ENCODE data around the gene MLIP.

Gene MLIP

GRCh38 chr6:54096811-54097210 lies 14.4 kb upstream of the MLIP start:
- no peak for DNase-seq

GRCh38 chr6:54097753-54098152 lies 13.5 kb upstream of the MLIP start:
- no peak for DNase-seq

GRCh38 chr6:54098450-54099044 lies 12.7 kb upstream of the MLIP start:
- no peak for DNase-seq

- no peak for DNase-seq
Observed at GRCh38 chr6:54099225-54099624, 12.0 kb upstream of the MLIP start.

- no peak for DNase-seq
Observed at GRCh38 chr6:54100411-54101006, 10.7 kb upstream of the MLIP start.

GRCh38 chr6:54102238-54102637 lies 9.0 kb upstream of the MLIP start:
- no peak for DNase-seq

- no peak for DNase-seq
Observed at GRCh38 chr6:54103497-54103896, 7.7 kb upstream of the MLIP start.

GRCh38 chr6:54106727-54107126 lies 4.5 kb upstream of the MLIP start:
- no peak for DNase-seq

- no peak for DNase-seq
Observed at GRCh38 chr6:54107470-54108090, 3.7 kb upstream of the MLIP start.

GRCh38 chr6:54108271-54108670 lies 3.0 kb upstream of the MLIP start:
- DNase-seq: no peak

- no peak for DNase-seq
Observed at GRCh38 chr6:54109586-54109985, 1.7 kb upstream of the MLIP start.

GRCh38 chr6:54112151-54112650 lies 958 bp downstream of the MLIP start:
- DNase-seq: no peak

- DNase-seq: no peak
Observed at GRCh38 chr6:54114991-54115390, 3.7 kb downstream of the MLIP start.

- DNase-seq: no peak
Observed at GRCh38 chr6:54115966-54116365, 4.7 kb downstream of the MLIP start.

- no peak for DNase-seq
Observed at GRCh38 chr6:54118117-54118516, 6.9 kb downstream of the MLIP start.

GRCh38 chr6:54125493-54125892 lies 14.2 kb downstream of the MLIP start:
- no peak for DNase-seq

- DNase-seq: no peak
Observed at GRCh38 chr6:54130179-54130578, 18.9 kb downstream of the MLIP start.

- no peak for DNase-seq
Observed at GRCh38 chr6:54132587-54132986, 21.3 kb downstream of the MLIP start.

- no peak for DNase-seq
Observed at GRCh38 chr6:54133186-54133585, 21.9 kb downstream of the MLIP start.

GRCh38 chr6:54134935-54135334 lies 23.7 kb downstream of the MLIP start:
- DNase-seq: no peak

GRCh38 chr6:54135665-54136369 lies 24.6 kb downstream of the MLIP start:
- DNase-seq: no peak

GRCh38 chr6:54138795-54139194 lies 27.6 kb downstream of the MLIP start:
- no peak for DNase-seq

GRCh38 chr6:54140811-54141210 lies 29.6 kb downstream of the MLIP start:
- DNase-seq: no peak
